SU-DHL-6 (cell line): ENCODE measurements around the gene SEMA3C.

ENCODE experiments used
- H2AFZ ChIP-seq: fragments of 200-600 bp; sonication (generic); 2 replicates; pipeline ENCODE4 v1.6.1; 2014; ENCODE audit warnings: low read depth, mild to moderate bottlenecking, moderate library complexity, mixed read lengths, antibody characterized with exemption, low read length; ENCODE audit not compliant: severe bottlenecking
- H3F3A ChIP-seq: fragments of 200-600 bp; shearing (Covaris generic); 2 replicates; pipeline ENCODE4 v1.6.0; 2016; ENCODE audit warnings: antibody characterized with exemption, mild to moderate bottlenecking; ENCODE audit not compliant: insufficient read depth
- H3K27ac ChIP-seq: fragments of 200-600 bp; sonication (generic); 2 replicates; pipeline ENCODE4 v1.5.1; 2016; ENCODE audit warnings: low read depth, mild to moderate bottlenecking, low read length, moderate library complexity, mixed read lengths
- H3K27me3 ChIP-seq: fragments of 200-600 bp; sonication (generic), shearing (Covaris generic); 2 replicates; pipeline ENCODE4 v1.6.0; 2014; ENCODE audit warnings: mild to moderate bottlenecking, low read length
- H3K36me3 ChIP-seq: fragments of 200-600 bp; sonication (generic); 2 replicates; pipeline ENCODE4 v1.6.1; 2014; ENCODE audit warnings: mild to moderate bottlenecking, low read length, mixed read lengths
- H3K4me2 ChIP-seq: fragments of 300-600, 200-600 bp; shearing (Covaris generic), sonication (generic); 2 replicates; pipeline ENCODE4 v1.6.0; 2014; ENCODE audit warnings: low read length, low read depth, mild to moderate bottlenecking; ENCODE audit not compliant: poor library complexity, severe bottlenecking
- H3K4me3 ChIP-seq: fragments of 200-600 bp; sonication (generic); 2 replicates; pipeline ENCODE4 v1.5.1; 2014; ENCODE audit warnings: antibody characterized with exemption, low read length, mild to moderate bottlenecking, mixed read lengths; ENCODE audit not compliant: insufficient read depth, poor library complexity, severe bottlenecking
- H3K79me2 ChIP-seq: fragments of 200-600 bp; sonication (generic); 2 replicates; pipeline ENCODE4 v1.6.1; 2014; ENCODE audit warnings: mild to moderate bottlenecking, low read length, moderate library complexity; ENCODE audit not compliant: insufficient read depth
- H3K9ac ChIP-seq: fragments of 200-600 bp; sonication (generic); 2 replicates; pipeline ENCODE4 v1.7.0; 2014; ENCODE audit warnings: mild to moderate bottlenecking, low read length
- H3K9me2 ChIP-seq: fragments of 200-600 bp; sonication (generic); replicated peaks from 2 replicates; pipeline ENCODE4 v1.6.1; 2014; ENCODE audit warnings: low read length; ENCODE audit not compliant: insufficient read depth
- H3K9me3 ChIP-seq: fragments of 200-600 bp; sonication (generic); 2 replicates; pipeline ENCODE4 v1.6.1; 2014; ENCODE audit warnings: low read length, mixed read lengths; ENCODE audit not compliant: insufficient read depth
- H4K20me1 ChIP-seq: fragments of 200-600 bp; sonication (generic); 2 replicates; pipeline ENCODE4 v1.6.1; 2014; ENCODE audit warnings: low read depth, mild to moderate bottlenecking, antibody characterized with exemption, low read length, moderate library complexity, mixed read lengths
- CTCF ChIP-seq: fragments of 200-600 bp; sonication (generic); IDR thresholded peaks from one replicate; pipeline ENCODE4 v1.5.1; 2017; ENCODE audit warnings: antibody characterized with exemption, mild to moderate bottlenecking, low read length, moderate library complexity; ENCODE audit not compliant: insufficient read depth, poor library complexity, severe bottlenecking
- EZH2phosphoT487 ChIP-seq: fragments of 200-600 bp; sonication (generic), shearing (Covaris generic); conservative IDR thresholded peaks from 2 replicates; pipeline ENCODE4 v1.6.1; 2018; ENCODE audit warnings: mild to moderate bottlenecking, antibody characterized with exemption, low read length, moderate library complexity, mixed read lengths

SEMA3C gene

GRCh38 chr7:80736371-80737125, 182.3 kb downstream of the SEMA3C start:
- Histone ChIP-seq H3K27me3 (no peaks in the 10 kb centered on the region), H2AFZ (no peak overlapping the region), H3K4me2 (no peak overlapping the region), H3K9ac (no peak overlapping the region), H3K27ac (no peak overlapping the region), H3K9me2 (no peaks in the 10 kb centered on the region), H3K36me3 (no peaks in the 10 kb centered on the region), H3F3A (no peaks in the 10 kb centered on the region), H3K4me3 (no peak overlapping the region), H3K79me2 (no peaks in the 10 kb centered on the region), H4K20me1 (no peaks in the 10 kb centered on the region), H3K9me3 (no peaks in the 10 kb centered on the region)
- TF ChIP-seq EZH2phosphoT487, result no peak
- no peak for TF ChIP-seq CTCF

DNA sequence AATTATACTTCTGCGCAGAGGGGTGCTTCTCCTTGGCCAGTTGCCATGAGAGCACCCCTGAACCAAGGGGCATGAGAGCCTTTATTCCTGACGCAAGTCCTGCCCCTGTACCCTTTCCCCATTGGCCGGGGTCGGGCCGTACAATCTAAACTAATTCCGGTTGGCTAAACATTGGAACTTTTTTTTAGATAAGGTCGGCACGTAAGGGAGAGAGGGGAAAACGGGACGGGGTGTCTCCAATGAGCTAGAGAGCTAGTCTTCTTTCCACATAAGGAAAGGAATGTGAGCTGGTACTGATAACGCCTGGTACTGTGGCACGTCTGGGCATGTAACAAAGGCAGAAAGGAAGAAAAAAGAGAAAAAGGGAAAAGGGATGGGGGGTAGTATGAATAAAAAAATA, 183.5 kb downstream of the SEMA3C start:
- Histone ChIP-seq H3K27ac (no peak overlapping the region), H3K9me2 (no peaks in the 10 kb centered on the region), H3K9ac (no peak overlapping the region), H3K36me3 (no peaks in the 10 kb centered on the region), H3K79me2 (no peaks in the 10 kb centered on the region), H3K4me3 (no peak overlapping the region), H3K27me3 (no peaks in the 10 kb centered on the region), H3F3A (no peaks in the 10 kb centered on the region), H3K9me3 (no peaks in the 10 kb centered on the region), H4K20me1 (no peaks in the 10 kb centered on the region), H3K4me2 (no peak overlapping the region), H2AFZ (no peak overlapping the region)
- no peak for TF ChIP-seq EZH2phosphoT487
- no peak for TF ChIP-seq CTCF

DNA sequence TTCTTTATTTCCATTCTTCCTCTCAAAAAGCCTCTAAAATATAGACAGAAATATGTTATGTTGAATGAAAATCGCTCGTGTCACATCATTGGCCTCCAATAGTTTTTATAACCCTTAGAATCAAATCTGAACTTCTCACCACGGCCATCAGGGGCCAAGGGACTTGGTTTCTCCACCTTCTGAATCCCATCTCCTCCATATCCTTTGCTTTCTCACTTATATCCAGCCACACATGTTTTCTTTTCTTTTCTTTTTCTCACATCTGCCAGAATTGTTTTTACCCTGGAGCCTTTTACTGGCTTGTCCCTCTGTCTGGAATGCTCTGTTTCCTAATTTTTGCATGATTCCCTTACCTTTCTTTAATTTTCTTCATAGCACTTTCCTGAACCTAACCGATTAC, 184.8 kb downstream of the SEMA3C start:
- no peak overlapping the region for H3K9ac ChIP-seq
- H3K4me3 ChIP-seq, result no peak overlapping the region
- no peaks in the 10 kb centered on the region for H3K36me3 ChIP-seq
- no peaks in the 10 kb centered on the region for H3K79me2 ChIP-seq
- H3K9me2 ChIP-seq, result no peaks in the 10 kb centered on the region
- H3F3A ChIP-seq, result no peaks in the 10 kb centered on the region
- H3K9me3 ChIP-seq, result no peaks in the 10 kb centered on the region
- H4K20me1 ChIP-seq, result no peaks in the 10 kb centered on the region
- H3K4me2 ChIP-seq, result no peak overlapping the region
- no peak overlapping the region for H2AFZ ChIP-seq
- H3K27ac ChIP-seq, result no peak overlapping the region
- no peak for TF ChIP-seq EZH2phosphoT487
- TF ChIP-seq CTCF, result no peak
- H3K27me3 ChIP-seq, result no peaks in the 10 kb centered on the region
